Middle frontal gyrus (tissue), 1 donor: Measurements from ENCODE around the gene PRKRA.
A peak's percentile ranks its signal among the peaks of the same experiment; 100 is the strongest.
"Not testable (repeated sequence)": the region's sequence is repeated elsewhere in the genome, so short reads cannot be mapped to it uniquely, and the experiment has no call there.

Source experiments
- DNase-seq: peaks from one replicate; pipeline ENCODE4 v3.0.0-alpha.2; 2015; ENCODE audit warnings: low spot score; ENCODE audit errors: extremely low spot score

PRKRA gene

GRCh38 chr2:178414266-178415247 lies 36.4 kb downstream of the PRKRA start:
- peak; percentile 67 for DNase-seq

- DNase-seq, result peak; percentile 20
Observed at GRCh38 chr2:178413472-178414265, 37.3 kb downstream of the PRKRA start.

GRCh38 chr2:178412453-178412852 lies 38.5 kb downstream of the PRKRA start:
- not testable (repeated sequence) for DNase-seq

GRCh38 chr2:178412047-178412446 lies 38.9 kb downstream of the PRKRA start:
- no peak for DNase-seq

GRCh38 chr2:178409261-178409660 lies 41.7 kb downstream of the PRKRA start:
- DNase-seq, result no peak

- DNase-seq, result no peak
Observed at GRCh38 chr2:178404368-178404767, 46.6 kb downstream of the PRKRA start.

- no peak for DNase-seq
Observed at GRCh38 chr2:178403671-178404306, 47.2 kb downstream of the PRKRA start.

GRCh38 chr2:178401994-178402437 lies 49.0 kb downstream of the PRKRA start:
- no peak for DNase-seq

- no peak for DNase-seq
Observed at GRCh38 chr2:178397002-178397605, 53.9 kb downstream of the PRKRA start.

GRCh38 chr2:178395941-178396570 lies 54.9 kb downstream of the PRKRA start:
- no peak for DNase-seq

- DNase-seq, result no peak
Observed at GRCh38 chr2:178395295-178395694, 55.7 kb downstream of the PRKRA start.

GRCh38 chr2:178394859-178395258 lies 56.1 kb downstream of the PRKRA start:
- DNase-seq, result no peak

- no peak for DNase-seq
Observed at GRCh38 chr2:178392215-178392614, 58.8 kb downstream of the PRKRA start.

- no peak for DNase-seq
Observed at GRCh38 chr2:178391701-178392100, 59.3 kb downstream of the PRKRA start.

- no peak for DNase-seq
Observed at GRCh38 chr2:178388287-178388686, 62.7 kb downstream of the PRKRA start.

- DNase-seq, result no peak
Observed at GRCh38 chr2:178386986-178387597, 63.9 kb downstream of the PRKRA start.

- no peak for DNase-seq
Observed at GRCh38 chr2:178385595-178386148, 65.3 kb downstream of the PRKRA start.

GRCh38 chr2:178383718-178384117 lies 67.3 kb downstream of the PRKRA start:
- DNase-seq, result no peak
